Fibroblast of peridontal ligament (primary cell): Measurements from ENCODE around the gene SLC6A4.
"Not testable (repeated sequence)": the region's sequence is repeated elsewhere in the genome, so short reads cannot be mapped to it uniquely, and the experiment has no call there.

Source experiments
- DNase-seq: peaks from one replicate; pipeline ENCODE4 v3.0.0-alpha.2; 2010; ENCODE audit errors: extremely low read depth

SLC6A4 gene

DNA sequence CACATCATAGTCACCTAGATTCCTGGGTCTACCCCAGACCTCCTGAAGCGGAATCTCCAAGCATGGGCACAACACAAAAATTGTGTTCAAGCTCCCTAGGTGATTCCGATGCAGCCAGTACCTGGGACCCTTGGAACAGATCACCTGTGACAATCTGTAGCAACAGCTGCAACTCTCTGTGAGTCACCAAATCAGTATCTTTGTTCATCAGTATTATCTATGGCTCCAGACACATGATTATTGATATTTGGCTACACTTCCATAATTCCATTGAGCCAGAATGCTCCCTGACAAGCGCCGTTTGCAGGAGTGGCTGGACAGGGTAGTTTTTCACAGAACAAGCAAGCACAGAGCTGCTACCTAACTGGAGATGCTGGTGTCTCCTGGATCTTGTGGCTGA, 16.2 kb downstream of the SLC6A4 start:
- DNase-seq: no peak

DNA sequence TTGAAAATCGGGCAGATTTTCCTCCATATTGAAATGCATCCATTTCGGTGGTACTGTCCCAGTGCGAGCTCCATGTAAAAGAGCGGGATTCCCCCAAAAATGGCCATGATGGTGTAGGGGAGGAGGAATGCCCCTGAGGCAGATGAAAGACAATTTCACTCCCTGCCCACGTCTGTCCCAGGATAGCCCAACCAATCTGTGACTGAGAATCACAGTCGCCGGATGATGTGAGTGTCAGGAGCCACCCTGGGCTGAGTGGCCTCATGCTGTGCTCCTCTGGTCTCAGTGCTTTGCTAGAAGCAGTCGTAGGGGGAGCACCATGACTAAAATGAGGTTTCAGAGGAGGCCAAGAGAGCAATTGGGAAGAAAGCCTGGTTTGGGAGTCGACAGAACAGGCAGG, 16.7 kb downstream of the SLC6A4 start:
- DNase-seq: no peak

DNA sequence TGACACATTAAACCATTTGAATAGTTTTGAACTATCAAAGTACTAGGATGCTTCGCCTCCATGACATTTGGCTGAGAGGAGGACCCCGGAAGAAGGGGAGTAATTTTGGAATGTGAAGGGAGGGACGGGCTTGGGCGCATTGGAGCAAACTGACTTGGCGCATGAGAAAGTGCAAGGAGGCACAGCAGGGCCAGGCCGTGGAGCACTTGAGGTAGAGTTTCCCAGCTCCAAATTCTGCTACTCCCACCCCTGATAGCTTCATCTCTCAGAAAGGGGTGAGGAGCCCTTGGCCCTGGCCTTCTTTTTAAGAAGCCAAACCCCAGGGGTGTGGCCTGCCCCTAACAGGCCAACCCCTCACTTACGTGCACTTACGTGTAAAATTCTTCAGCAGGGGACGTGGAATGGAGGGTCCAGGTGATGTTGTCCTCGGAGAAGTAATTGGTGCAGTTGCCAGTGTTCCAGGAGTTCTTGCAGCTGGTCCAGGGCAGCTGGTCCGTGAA, 17.7 kb downstream of the SLC6A4 start:
- DNase-seq: no peak

GRCh38 chr17:30217054-30217453, 18.4 kb downstream of the SLC6A4 start:
- DNase-seq: no peak

DNA sequence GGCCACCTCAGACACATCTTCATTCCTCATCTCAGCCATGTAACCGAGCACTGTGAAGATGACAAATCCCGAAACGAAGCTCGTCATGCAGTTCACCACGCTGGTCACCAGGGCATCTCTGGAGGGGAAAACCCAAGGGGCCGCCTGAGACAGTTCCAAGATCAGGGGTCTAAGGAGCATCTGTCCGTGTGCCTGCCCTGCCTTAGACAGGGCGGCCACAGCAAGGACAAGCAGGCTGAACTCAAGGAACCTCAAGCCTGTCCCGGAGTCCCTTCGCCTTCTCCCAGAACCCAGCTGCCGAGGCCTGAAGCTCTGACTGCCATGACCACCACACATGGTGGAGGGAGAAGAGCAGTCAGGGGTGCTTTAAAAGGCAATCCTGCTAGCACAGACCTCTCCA, 22.7 kb downstream of the SLC6A4 start:
- no peak for DNase-seq

DNA sequence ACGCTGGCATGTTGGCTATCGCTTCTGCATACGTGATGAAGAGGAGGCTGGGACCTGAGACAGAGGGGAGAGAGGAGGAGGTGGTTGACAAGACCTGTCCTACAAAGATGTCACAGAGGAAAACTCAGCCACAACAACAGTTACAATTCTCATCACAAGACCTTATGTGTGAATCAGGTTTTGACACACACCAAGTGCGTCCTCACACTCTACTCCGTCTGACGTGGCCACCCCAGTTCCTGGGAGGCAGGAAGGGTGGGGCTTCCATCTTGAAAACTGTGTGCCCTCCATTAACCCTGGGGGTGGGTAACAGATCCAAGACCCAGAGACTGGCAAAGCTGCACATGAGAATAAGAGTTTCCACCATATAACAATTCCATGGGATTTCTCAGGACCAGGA, 24.1 kb downstream of the SLC6A4 start:
- no peak for DNase-seq

DNA sequence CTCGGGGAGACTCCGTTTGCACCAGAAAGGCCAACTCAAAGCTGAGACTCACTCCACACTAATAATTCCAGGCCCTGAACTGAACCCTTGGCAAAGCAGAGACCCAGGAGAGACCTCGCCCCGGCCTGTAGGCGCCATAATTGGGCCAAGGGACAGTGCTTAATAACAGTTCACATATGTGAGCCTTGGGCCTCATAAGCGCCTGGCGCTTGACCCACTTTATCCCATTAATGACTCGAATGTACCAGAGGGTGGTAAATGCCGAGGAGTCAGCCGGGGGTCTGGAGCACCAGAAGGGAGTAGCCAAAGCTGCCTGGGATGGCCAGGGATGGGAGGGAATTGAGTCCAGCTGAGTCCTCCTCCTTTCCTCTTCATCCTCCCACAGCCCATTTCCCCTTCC, 24.6 kb downstream of the SLC6A4 start:
- DNase-seq: no peak

GRCh38 chr17:30210366-30210765, 25.1 kb downstream of the SLC6A4 start:
- DNase-seq: no peak

DNA sequence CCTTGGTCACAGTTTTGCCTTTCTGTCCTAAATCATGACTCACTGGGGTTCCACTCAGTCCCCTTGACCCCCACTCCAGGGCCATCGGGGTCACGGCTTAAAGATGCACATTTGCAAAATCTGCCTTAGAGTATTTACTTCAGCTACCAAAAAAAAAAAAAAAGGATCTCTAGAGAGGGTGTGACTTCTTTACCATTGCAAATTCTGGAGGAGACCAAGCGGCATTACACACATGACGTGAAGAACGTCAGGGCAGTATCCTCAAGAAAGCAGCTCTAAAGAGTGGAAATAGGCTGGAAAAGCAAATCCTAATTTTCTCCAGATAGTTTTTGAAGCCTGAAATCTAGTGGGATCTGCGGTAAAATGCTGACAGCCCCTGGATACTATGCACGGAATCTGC, 25.6 kb downstream of the SLC6A4 start:
- no peak for DNase-seq

DNA sequence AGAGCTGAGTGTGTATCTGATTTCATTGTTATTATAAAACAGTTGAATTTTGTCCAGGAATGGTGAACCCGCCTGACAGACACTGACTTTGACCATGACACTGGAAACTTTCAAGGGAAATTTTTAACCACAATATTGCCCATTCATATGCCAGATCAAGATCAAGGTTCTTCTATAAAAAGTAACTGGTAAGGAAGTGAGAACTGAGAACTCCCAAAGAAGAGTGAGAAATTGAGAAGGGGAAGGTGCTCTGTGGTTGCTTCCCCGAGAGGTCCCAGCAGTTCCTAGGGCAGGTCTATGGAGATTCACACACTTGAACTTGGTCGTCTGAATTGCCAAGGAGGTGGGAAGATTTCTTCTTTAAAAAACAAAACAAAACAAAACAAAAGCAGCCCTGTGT, 27.3 kb downstream of the SLC6A4 start:
- no peak for DNase-seq

DNA sequence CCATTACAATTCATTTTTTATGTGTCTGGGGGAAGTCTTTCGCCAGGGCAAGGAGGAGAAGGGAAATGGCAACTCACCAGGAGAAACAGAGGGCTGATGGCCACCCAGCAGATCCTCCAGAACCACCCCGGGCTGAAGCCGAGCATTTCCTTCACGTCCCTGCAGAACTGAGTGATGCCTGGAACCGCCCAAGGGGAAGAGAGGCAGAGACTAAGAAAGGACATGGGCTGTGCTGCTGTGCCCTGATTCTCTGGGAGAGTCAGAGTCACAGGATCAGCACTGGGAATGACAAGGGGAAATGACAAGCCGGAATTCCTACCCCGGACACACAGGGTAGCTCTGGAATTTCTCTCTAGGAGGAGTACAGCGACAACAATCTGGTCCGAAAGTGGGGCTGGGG, 27.8 kb downstream of the SLC6A4 start:
- DNase-seq: no peak

DNA sequence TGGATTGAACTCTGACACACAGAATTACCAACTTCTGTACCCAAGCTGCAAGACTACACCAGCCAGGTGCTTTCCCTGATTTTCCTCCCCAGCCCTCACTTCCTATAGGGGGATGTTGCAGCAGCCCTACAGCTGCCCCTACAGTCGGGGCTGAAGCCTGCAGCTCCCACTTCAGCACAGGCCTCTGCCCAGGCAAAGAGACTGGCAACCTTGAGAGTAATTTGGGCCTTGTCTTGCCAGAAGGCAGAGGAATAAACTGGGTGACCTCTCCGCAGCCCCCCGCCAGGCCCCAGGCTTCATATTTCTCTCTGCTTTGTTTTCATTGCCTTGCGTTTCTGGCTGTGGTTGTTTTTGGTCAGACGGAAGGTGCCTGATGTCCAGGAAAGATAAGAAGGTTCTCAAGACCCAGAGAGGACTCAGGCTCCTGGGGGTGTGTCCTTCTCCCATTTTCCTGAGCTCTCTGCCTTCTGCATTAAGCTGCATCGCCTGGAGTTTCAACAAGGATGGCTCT, 32.0 kb downstream of the SLC6A4 start:
- no peak for DNase-seq

DNA sequence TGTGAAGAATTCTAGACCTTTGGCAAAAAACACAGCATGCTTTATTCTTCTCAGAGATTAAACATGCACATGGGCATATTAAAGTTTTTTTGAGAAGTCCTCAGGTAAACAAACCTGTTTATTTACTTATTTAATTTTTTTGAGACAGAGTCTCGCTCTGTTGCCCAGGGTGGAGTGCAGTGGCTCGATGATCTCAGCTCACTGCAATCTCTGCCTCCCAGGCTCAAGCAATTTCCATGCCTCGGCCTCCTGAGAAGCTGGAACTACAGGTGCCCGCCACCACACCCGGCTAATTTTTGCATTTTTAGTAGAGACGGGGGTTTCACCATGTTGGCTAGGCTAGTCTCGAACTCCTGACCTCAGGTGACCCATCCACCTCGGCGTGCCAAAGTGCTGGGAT, 34.8 kb downstream of the SLC6A4 start:
- not testable (repeated sequence) for DNase-seq

DNA sequence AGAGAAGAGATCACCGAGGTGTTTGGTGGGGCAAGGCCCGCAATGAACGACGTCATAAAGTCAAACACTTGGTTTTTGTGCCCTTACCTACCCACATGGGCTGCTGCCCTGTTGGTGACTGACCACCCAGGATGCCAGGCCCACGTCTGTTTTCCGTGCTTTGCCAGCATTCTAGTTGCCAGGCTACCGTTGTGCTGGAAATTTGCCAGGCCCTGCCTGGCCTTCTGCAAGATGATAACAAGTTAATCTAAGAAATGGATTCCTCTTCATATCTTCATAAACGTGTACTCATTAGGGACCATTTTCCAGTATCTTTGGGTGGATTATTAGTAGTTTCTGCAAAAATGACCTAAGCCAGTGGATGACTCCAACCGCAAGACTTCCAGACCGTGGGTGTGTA, 35.4 kb downstream of the SLC6A4 start:
- no peak for DNase-seq

- no peak for DNase-seq
Observed at GRCh38 chr17:30199600-30199999, 35.9 kb downstream of the SLC6A4 start.

DNA sequence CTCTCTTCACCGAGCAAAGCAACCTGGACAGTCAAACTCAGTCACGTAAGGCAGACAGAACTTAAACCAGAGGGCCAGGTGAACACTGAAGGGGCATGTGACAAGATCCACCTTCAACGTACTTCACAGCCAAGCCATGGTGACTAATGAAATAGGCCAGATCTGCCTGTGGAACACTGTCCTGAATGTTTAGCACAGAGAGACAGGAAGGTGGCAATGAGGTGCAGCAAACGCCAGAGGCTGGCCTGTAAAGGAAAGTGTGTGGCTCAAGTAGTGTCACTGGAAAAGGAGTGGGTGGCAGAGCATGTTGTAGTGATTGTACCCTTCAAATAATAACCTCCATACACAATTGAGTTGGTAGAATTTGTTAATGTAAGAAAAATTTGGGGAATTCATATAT, 38.1 kb downstream of the SLC6A4 start:
- no peak for DNase-seq

- no peak for DNase-seq
Observed at GRCh38 chr17:30196504-30196903, 39.0 kb downstream of the SLC6A4 start.

DNA sequence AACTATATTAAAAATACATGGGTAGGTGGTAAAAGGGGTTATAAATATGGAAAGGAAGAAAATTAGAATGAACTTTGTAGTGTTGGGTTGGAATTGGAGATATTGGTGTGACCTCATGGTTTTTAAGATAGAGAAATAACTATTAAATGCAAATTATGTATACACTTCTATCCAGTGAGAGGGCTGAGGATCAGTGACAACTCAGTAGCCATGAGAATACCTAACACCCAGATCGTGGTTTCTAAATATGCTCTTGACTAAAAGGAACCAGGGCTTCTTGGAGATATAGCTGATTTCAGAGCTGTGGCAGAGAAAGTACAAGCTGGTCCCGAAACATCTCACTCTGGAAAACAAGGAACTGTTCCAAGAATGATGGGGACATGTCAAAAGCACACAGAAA, 44.4 kb downstream of the SLC6A4 start:
- DNase-seq: no peak

DNA sequence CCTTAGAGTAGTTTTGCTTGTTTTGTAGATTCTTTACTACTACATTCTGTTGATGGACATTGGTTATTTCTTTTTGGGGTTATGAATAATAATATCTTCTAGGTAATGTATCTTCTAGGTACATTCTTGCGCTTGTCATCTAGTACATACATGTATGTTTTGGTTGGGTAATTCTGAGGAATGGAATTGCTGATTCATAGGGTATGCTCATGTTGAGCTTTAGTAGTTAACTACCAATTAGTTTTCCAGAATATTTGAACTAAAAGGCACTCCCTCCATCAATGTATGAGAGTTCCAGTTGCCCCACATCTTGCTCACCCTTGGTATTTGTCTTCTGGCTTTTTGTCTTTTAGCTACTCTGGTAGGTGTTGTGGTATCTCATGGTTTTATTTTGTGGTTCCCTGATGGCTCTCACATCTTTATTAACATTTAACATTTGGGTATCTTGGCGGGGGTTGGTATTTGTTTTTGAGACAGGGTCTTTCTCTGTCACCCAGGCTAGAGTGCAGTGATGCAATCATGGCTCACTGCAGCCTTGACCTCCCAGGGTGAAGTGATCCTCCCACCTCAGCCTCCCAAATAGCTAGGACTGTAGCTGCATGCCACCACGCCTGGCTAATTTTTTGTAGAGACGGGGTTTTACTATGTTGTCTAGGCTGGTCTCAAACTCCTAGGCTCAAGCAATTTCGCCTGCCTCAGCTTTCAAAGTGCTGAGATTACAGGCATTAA, 47.1 kb downstream of the SLC6A4 start:
- no peak for DNase-seq

GRCh38 chr17:30187573-30187972, 47.9 kb downstream of the SLC6A4 start:
- DNase-seq: peak; percentile 11

- DNase-seq: no peak
Observed at GRCh38 chr17:30186761-30187160, 48.7 kb downstream of the SLC6A4 start.

GRCh38 chr17:30176855-30177254, 58.6 kb downstream of the SLC6A4 start:
- no peak for DNase-seq

GRCh38 chr17:30174556-30174955, 60.9 kb downstream of the SLC6A4 start:
- DNase-seq: no peak

- DNase-seq: no peak
Observed at GRCh38 chr17:30173649-30174048, 61.8 kb downstream of the SLC6A4 start.
